Stimulated activated CD4-positive, alpha-beta T cell treated with anti-CD3 and anti-CD28 coated beads, Interleukin-15, amount 100 ng/mL, for 24 hours (primary cell): ENCODE data around the gene ARSB.

Source experiments
- DNase-seq: peaks from one replicate; pipeline ENCODE4 v3.0.0-alpha.2; 2020

The ARSB gene

GRCh38 chr5:78830528-78831046 lies 154.5 kb downstream of the ARSB start:
- DNase-seq, result no peak

- DNase-seq, result no peak
Observed at GRCh38 chr5:78829811-78830527, 155.1 kb downstream of the ARSB start.

GRCh38 chr5:78827725-78828124 lies 157.4 kb downstream of the ARSB start:
- DNase-seq, result no peak

GRCh38 chr5:78824831-78825281 lies 160.3 kb downstream of the ARSB start:
- no peak for DNase-seq

- DNase-seq, result no peak
Observed at GRCh38 chr5:78823196-78823595, 161.9 kb downstream of the ARSB start.

GRCh38 chr5:78821536-78822021 lies 163.5 kb downstream of the ARSB start:
- DNase-seq, result no peak

GRCh38 chr5:78819707-78820106 lies 165.4 kb downstream of the ARSB start:
- no peak for DNase-seq

- DNase-seq, result no peak
Observed at GRCh38 chr5:78819166-78819565, 165.9 kb downstream of the ARSB start.

GRCh38 chr5:78816143-78816765 lies 168.9 kb downstream of the ARSB start:
- DNase-seq, result no peak

GRCh38 chr5:78813906-78814530 lies 171.1 kb downstream of the ARSB start:
- DNase-seq, result no peak

GRCh38 chr5:78813286-78813685 lies 171.8 kb downstream of the ARSB start:
- no peak for DNase-seq

- no peak for DNase-seq
Observed at GRCh38 chr5:78811866-78812265, 173.2 kb downstream of the ARSB start.

- DNase-seq, result no peak
Observed at GRCh38 chr5:78811121-78811817, 173.8 kb downstream of the ARSB start.

GRCh38 chr5:78810098-78810920 lies 174.8 kb downstream of the ARSB start:
- DNase-seq, result no peak

- DNase-seq, result no peak
Observed at GRCh38 chr5:78809444-78809843, 175.7 kb downstream of the ARSB start.

GRCh38 chr5:78808818-78809217 lies 176.3 kb downstream of the ARSB start:
- DNase-seq, result no peak

GRCh38 chr5:78808380-78808779 lies 176.7 kb downstream of the ARSB start:
- DNase-seq, result no peak

GRCh38 chr5:78806544-78806943 lies 178.6 kb downstream of the ARSB start:
- no peak for DNase-seq

GRCh38 chr5:78805474-78806124 lies 179.5 kb downstream of the ARSB start:
- DNase-seq, result no peak

- no peak for DNase-seq
Observed at GRCh38 chr5:78804995-78805394, 180.1 kb downstream of the ARSB start.

GRCh38 chr5:78803941-78804340 lies 181.2 kb downstream of the ARSB start:
- no peak for DNase-seq

GRCh38 chr5:78803353-78803752 lies 181.8 kb downstream of the ARSB start:
- DNase-seq, result no peak
